K562 (cell line): Measurements from ENCODE around the gene SAP30BP. TPM values are rescaled to one million over a fixed set of nuclear protein-coding genes. Genes with fewer than 3 reads are reported as not detected.

Experiments used
- ATAC-seq: fragments of 200-7000 bp; cut with Tn5 transposase; 3 replicates; pipeline ENCODE4 v1.9.1; 2020; ENCODE audit warnings: moderate library complexity
- BruUV-seq: library from RNA; stranded (reverse); fragments of 400-500 nt; replicated peaks from 2 replicates; lab custom pipeline; 2021; lab: Mats Ljungman, UMichigan
- CTCF ChIA-PET: fragments of 300-600 bp; formaldehyde crosslinking; extraction: SDS; loops from one replicate; lab custom pipeline; 2021; ENCODE audit warnings: low intra/inter-chr PET ratio; lab: Yijun Ruan, JAX
- POLR2A ChIA-PET: fragments of 300-600, 350-650 bp; sonication (Branson Sonifier 250); formaldehyde crosslinking; extraction: SDS; loops from one replicate; lab custom pipeline; 2021; ENCODE audit warnings: antibody characterized with exemption, inconsistent platforms; lab: Yijun Ruan, JAX
- DNase-seq, 4 experiments: peaks; one replicate each; pipeline versions ENCODE4 v3.0.0 to v3.0.0-alpha.2; 2011 to 2018; ENCODE audit warnings: low spot score in 3 of 4, mixed read lengths in 3 of 4; ENCODE audit errors: extremely low read depth in 1 of 4
- FAIRE-seq: peaks from 2 replicates; lab custom pipeline; 2011; peaks lifted over from hg19 to GRCh38; lab: Jason Lieb, UNC
- H2AFZ ChIP-seq: 2 replicates; pipeline ENCODE4 v1.6.0; 2011; ENCODE audit warnings: low read depth, low read length, control low read depth, inconsistent platforms
- H3K27ac ChIP-seq: fragments of 200-600 bp; 3 replicates; pipeline ENCODE4 v1.8.0; 2011; ENCODE audit warnings: low read depth, mild to moderate bottlenecking, control low read depth, inconsistent platforms, low read length, moderate library complexity, mixed read lengths; ENCODE audit errors: extremely low read depth
- H3K27me3 ChIP-seq, 2 experiments: fragments of 300-600 bp in 1 of 2; 2 replicates in 1 of 2; 3 replicates in 1 of 2; pipeline versions ENCODE4 v1.6.0 to v1.8.0; 2011; ENCODE audit warnings: inconsistent platforms in 2 of 2, low read length in 2 of 2, mild to moderate bottlenecking in 1 of 2, mixed read lengths in 1 of 2, moderate library complexity in 1 of 2; ENCODE audit not compliant: control insufficient read depth in 2 of 2, insufficient read depth in 2 of 2
- H3K36me3 ChIP-seq: fragments of 300-600 bp; 3 replicates; pipeline ENCODE4 v1.8.0; 2011; ENCODE audit warnings: mild to moderate bottlenecking, low read length, inconsistent platforms; ENCODE audit not compliant: control insufficient read depth, insufficient read depth
- H3K4me1 ChIP-seq, 2 experiments: fragments of 200-600 bp in 1 of 2; replicated peaks in 1 of 2; 2 replicates in 1 of 2; 3 replicates in 1 of 2; pipeline versions ENCODE4 v1.5.1 to v1.8.0; 2011; ENCODE audit warnings: inconsistent platforms in 2 of 2, low read length in 2 of 2, mild to moderate bottlenecking in 1 of 2, mixed read lengths in 1 of 2, moderate library complexity in 1 of 2; ENCODE audit not compliant: control insufficient read depth in 2 of 2, insufficient read depth in 2 of 2
- H3K4me2 ChIP-seq: 2 replicates; pipeline ENCODE4 v1.6.1; 2011; ENCODE audit warnings: low read length, control low read depth, inconsistent platforms, mixed read lengths; ENCODE audit not compliant: insufficient read depth
- H3K4me3 ChIP-seq: fragments of 200-600 bp; sonication (generic), shearing (Covaris generic); 2 replicates; pipeline ENCODE4 v1.5.1; 2016; ENCODE audit warnings: control low read depth, inconsistent platforms
- H3K79me2 ChIP-seq: fragments of 200-600 bp; 3 replicates; pipeline ENCODE4 v1.8.0; 2011; ENCODE audit warnings: low read length, inconsistent platforms; ENCODE audit not compliant: control insufficient read depth, insufficient read depth
- H3K9ac ChIP-seq, 2 experiments: 2 replicates each; pipeline versions ENCODE4 v1.6.0 to v1.6.1; 2011; ENCODE audit warnings: low read depth in 2 of 2, low read length in 2 of 2, control low read depth in 1 of 2, inconsistent platforms in 1 of 2, mild to moderate bottlenecking in 1 of 2, mixed read lengths in 1 of 2; ENCODE audit not compliant: insufficient read depth in 1 of 2
- H3K9me1 ChIP-seq: one replicate; pipeline ENCODE4 v1.6.0; 2011; ENCODE audit warnings: inconsistent platforms, mild to moderate bottlenecking, low read length, moderate library complexity; ENCODE audit not compliant: control insufficient read depth, insufficient read depth
- H3K9me3 ChIP-seq: replicated peaks from 2 replicates; pipeline ENCODE4 v1.5.1; 2011; ENCODE audit warnings: low read depth, low read length, inconsistent platforms; ENCODE audit not compliant: control insufficient read depth, insufficient read depth
- H4K20me1 ChIP-seq: replicated peaks from 2 replicates; pipeline ENCODE4 v1.6.1; 2011; ENCODE audit warnings: low read length, inconsistent platforms, mixed read lengths; ENCODE audit not compliant: control insufficient read depth, insufficient read depth
- CBFA2T3 ChIP-seq: fragments of 450-650 bp; IDR thresholded peaks from 2 replicates; pipeline ENCODE4 v1.6.1; 2017
- CHD7 ChIP-seq: fragments of 200-600 bp; sonication (generic); IDR thresholded peaks from one replicate; pipeline ENCODE4 v1.6.1; 2012; ENCODE audit warnings: mild to moderate bottlenecking, low read depth, low read length, inconsistent platforms
- ERF ChIP-seq: fragments of 450-650 bp; formaldehyde crosslinking; IDR thresholded peaks from 2 replicates; pipeline ENCODE4 v1.4.0; 2020; ENCODE audit warnings: mild to moderate bottlenecking, mixed read lengths
- FUS ChIP-seq: fragments of 200-400 bp; formaldehyde crosslinking; optimal IDR thresholded peaks from 2 replicates; pipeline ENCODE3; 2017; ENCODE audit warnings: low read depth, low read length
- KDM1A ChIP-seq, 2 experiments: fragments of 450-650 bp; IDR thresholded peaks; 2 replicates each; pipeline ENCODE4 v1.6.1; 2016; ENCODE audit warnings: mild to moderate bottlenecking in 2 of 2
- OTX1 ChIP-seq: fragments of 450-650 bp; formaldehyde crosslinking; IDR thresholded peaks from 2 replicates; pipeline ENCODE4 v1.4.0; 2022; ENCODE audit warnings: mild to moderate bottlenecking
- ZNF583 ChIP-seq: fragments of 250-450 bp; sonication (Bioruptor Pico); IDR thresholded peaks from 2 replicates; pipeline ENCODE4 v1.4.0; 2020
- ZNF740 ChIP-seq, 3 experiments: fragments of 200-800 bp in 1 of 3; sonication (Bioruptor generic) in 1 of 3; sonication (generic) in 1 of 3; formaldehyde crosslinking in 1 of 3; IDR thresholded peaks; 2 replicates each; pipeline versions ENCODE4 v1.6.1 to v1.8.0; 2016 to 2022; ENCODE audit warnings: mild to moderate bottlenecking in 2 of 3, missing compliant biosample characterization in 2 of 3, missing genetic modification characterization in 2 of 3, missing genetic modification reagents in 1 of 3
- WGBS: fragments of 100-300 bp; shearing (Covaris generic); methylation state at CpG from one replicate; pipeline ENCODE4 v1.1.6; 2016; ENCODE audit warnings: low coverage, mixed read lengths; ENCODE audit not compliant: insufficient coverage; ENCODE audit errors: missing lambda C conversion rate; 5-methylcytosine and 5-hydroxymethylcytosine counted together
- in situ Hi-C: fragments of 300-500 bp; cut with MboI; formaldehyde crosslinking; loops from 4 replicates; pipeline ENCODE4 v1.15.0; 2018; ENCODE audit warnings: inconsistent platforms, mixed read lengths
- intact Hi-C: fragments of 100-400 bp; cut with micrococcal nuclease; formaldehyde crosslinking; loops from 2 replicates; pipeline ENCODE4 v1.14.2; 2022
- polyA plus RNA-seq, 8 experiments: library from polyadenylated mRNA; depleted of rRNA in 4 of 8; stranded (reverse) in 5 of 8; unstranded in 3 of 8; fragments of >200 nt; fragmentation: Nextera tagmentation in 2 of 8; fragmentation: Illumina TruSeq in 1 of 8; extraction: Ambion mirVana in 2 of 8; extraction: Trizol in 1 of 8; gene quantifications; 2 replicates each; pipeline versions ENCODE4 v1.2.1 to v1.2.3, GENCODE V29; 2011 to 2014; ENCODE audit warnings: inconsistent platforms in 1 of 8, missing spikeins in 1 of 8
- total RNA-seq, 7 experiments: library from RNA; depleted of rRNA in 6 of 7; stranded (reverse); fragments of >200 nt in 6 of 7; fragmentation: Illumina TruSeq in 2 of 7; extraction: Trizol in 2 of 7; gene quantifications; 2 replicates each; pipeline versions ENCODE4 v1.2.1 to v1.2.3, GENCODE V29; 2011 to 2021; ENCODE audit warnings: low replicate concordance in 1 of 7
- TF ChIP-seq, protein P1 (sequence below): fragments of 250-450 bp; sonication (Bioruptor Pico); IDR thresholded peaks from 2 replicates; pipeline ENCODE4 v1.8.0; 2021; ENCODE audit warnings: mild to moderate bottlenecking, moderate library complexity

SAP30BP gene
- total and polyA plus RNA-seq, 9 of the 15 experiments (the other 6 are each of a cell fraction or from before 2014, with no cell fraction given) = 45.3 to 154 (median 71.7) TPM

DNA sequence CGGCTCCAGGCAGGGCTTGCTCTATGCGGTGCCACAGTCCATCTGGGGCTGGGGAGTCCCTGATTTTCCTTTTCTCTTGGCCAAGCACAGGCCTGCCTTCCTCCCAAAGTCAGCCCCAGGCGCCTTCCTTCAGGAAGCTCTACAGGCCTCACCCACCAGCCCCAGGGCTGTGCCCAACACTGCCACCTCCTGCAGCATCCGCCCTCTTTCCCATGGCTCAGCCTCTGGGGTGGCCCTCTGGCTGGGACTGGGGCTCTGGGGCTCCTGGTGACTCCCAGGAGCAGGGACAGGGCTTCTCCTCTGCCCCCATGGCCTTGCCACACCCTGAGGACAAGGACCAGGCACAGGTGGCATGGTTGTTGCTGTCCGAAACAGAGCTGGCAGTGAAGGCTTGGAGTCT is 54.9 kb downstream of the SAP30BP start:
- no peaks in the 10 kb centered on the region for H3K79me2 ChIP-seq
- DNase-seq = no peak
- H3K9ac ChIP-seq = no peak overlapping the region
- no peak overlapping the region for H2AFZ ChIP-seq
- in situ Hi-C loops (no loop called here), intact Hi-C loops (no loop called here)
- H3K4me2 ChIP-seq = no peak overlapping the region
- no peak for FAIRE-seq
- H3K27ac ChIP-seq = no peak overlapping the region
- no peaks in the 10 kb centered on the region for H3K9me3 ChIP-seq
- no peak for ATAC-seq
- WGBS = 59% methylated on average over 5 of the region's 5 CpGs
- peaks cover 20 to 59% of the 10 kb centered on the region in 2 experiments for H3K27me3 ChIP-seq
- no peaks in the 10 kb centered on the region; the same call in 1 of the 2 replicates for H4K20me1 ChIP-seq
- peaks cover 0 to 32% of the 10 kb centered on the region in 2 experiments; a peak in 3 of 5 replicates for H3K4me1 ChIP-seq
- H3K4me3 ChIP-seq = no peak overlapping the region
- ChIA-PET CTCF (no interaction called here), POLR2A (interaction anchor here (0.6 kb wide), 1 partner anchor 53 kb away, joined by 3 read pairs; no protein-coding TSS in a partner anchor)
- no peaks in the 10 kb centered on the region for H3K36me3 ChIP-seq
- no TSS peak for BruUV-seq
- no peaks in the 10 kb centered on the region for H3K9me1 ChIP-seq
- TF ChIP-seq ZNF740 (CRISPR knock-in tag; IDR thresholded peaks at IDR 0.05) (no peak), ZNF740 (tag; IDR thresholded peaks at IDR 0.05) (no peak), FUS (no peak), ERF (CRISPR knock-in tag) (no peak), CBFA2T3 (no peak), CHD7 (no peak), KDM1A (IDR thresholded peaks at IDR 0.05) (no peak), ZNF583 (CRISPR knock-in tag) (no peak), OTX1 (CRISPR knock-in tag) (no peak)
- TF ChIP-seq, protein P1, sequence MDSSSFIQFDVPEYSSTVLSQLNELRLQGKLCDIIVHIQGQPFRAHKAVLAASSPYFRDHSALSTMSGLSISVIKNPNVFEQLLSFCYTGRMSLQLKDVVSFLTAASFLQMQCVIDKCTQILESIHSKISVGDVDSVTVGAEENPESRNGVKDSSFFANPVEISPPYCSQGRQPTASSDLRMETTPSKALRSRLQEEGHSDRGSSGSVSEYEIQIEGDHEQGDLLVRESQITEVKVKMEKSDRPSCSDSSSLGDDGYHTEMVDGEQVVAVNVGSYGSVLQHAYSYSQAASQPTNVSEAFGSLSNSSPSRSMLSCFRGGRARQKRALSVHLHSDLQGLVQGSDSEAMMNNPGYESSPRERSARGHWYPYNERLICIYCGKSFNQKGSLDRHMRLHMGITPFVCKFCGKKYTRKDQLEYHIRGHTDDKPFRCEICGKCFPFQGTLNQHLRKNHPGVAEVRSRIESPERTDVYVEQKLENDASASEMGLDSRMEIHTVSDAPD (CRISPR knock-in tag) = no peak
